Panc1 (cell line): ENCODE results near the gene RPS6KA6.

Experiments
- CTCF ChIP-seq: fragments of 450-650 bp; IDR thresholded peaks from 2 replicates; pipeline ENCODE4 v1.5.1; 2017; ENCODE audit warnings: mild to moderate bottlenecking
- POLR2AphosphoS5 ChIP-seq: IDR thresholded peaks from 2 replicates; pipeline ENCODE4 v1.6.1; 2012; ENCODE audit warnings: mild to moderate bottlenecking, low read depth, low read length, moderate library complexity
- REST ChIP-seq, 2 experiments: IDR thresholded peaks; 2 replicates each; pipeline ENCODE4 v1.6.1; 2011 to 2012; ENCODE audit warnings: low read depth in 2 of 2, control low read depth in 1 of 2, low read length in 1 of 2, mild to moderate bottlenecking in 1 of 2, moderate library complexity in 1 of 2; ENCODE audit not compliant: insufficient read depth in 1 of 2
- TCF7L2 ChIP-seq: IDR thresholded peaks from 2 replicates; pipeline ENCODE4 v1.6.1; 2011; ENCODE audit warnings: mild to moderate bottlenecking, low read depth, low read length, inconsistent platforms

GRCh38 chrX:84219551-84219950 is 31.6 kb upstream of the RPS6KA6 start:
- no peak for TF ChIP-seq REST (IDR thresholded peaks at IDR 0.05; ENCODE audit: insufficient read depth in 1 of 2, low read depth in 2 of 2, low read length in 1 of 2)
- TF ChIP-seq POLR2AphosphoS5, result no peak
- no peak for TF ChIP-seq TCF7L2
- no peak for TF ChIP-seq CTCF
